Adipocyte (in vitro differentiated cells): ENCODE data around the gene NOP56.
A peak's percentile ranks its signal among the peaks of the same experiment; 100 is the strongest.
"Not testable (repeated sequence)": the region's sequence is repeated elsewhere in the genome, so short reads cannot be mapped to it uniquely, and the experiment has no call there.

ENCODE experiments used
- DNase-seq: peaks from one replicate; pipeline ENCODE4 v3.0.0-alpha.2; 2015; ENCODE audit warnings: low read depth
- H3K27me3 ChIP-seq: replicated peaks from 2 replicates; pipeline ENCODE4 v1.7.0; 2013; ENCODE audit warnings: mild to moderate bottlenecking, low read length, moderate library complexity; ENCODE audit not compliant: control insufficient read depth, insufficient read depth
- H3K36me3 ChIP-seq: 2 replicates; pipeline ENCODE4 v1.7.0; 2013; ENCODE audit warnings: low read length, mild to moderate bottlenecking, moderate library complexity; ENCODE audit not compliant: control insufficient read depth, insufficient read depth, severe bottlenecking
- H3K4me1 ChIP-seq: 2 replicates; pipeline ENCODE4 v1.7.0; 2013; ENCODE audit warnings: mild to moderate bottlenecking, low read length, moderate library complexity; ENCODE audit not compliant: control insufficient read depth, insufficient read depth
- H3K4me3 ChIP-seq: 2 replicates; pipeline ENCODE4 v1.7.0; 2013; ENCODE audit warnings: mild to moderate bottlenecking, low read length, moderate library complexity
- H3K9ac ChIP-seq: 2 replicates; pipeline ENCODE4 v1.7.0; 2013; ENCODE audit warnings: mild to moderate bottlenecking, low read length, moderate library complexity
- H3K9me3 ChIP-seq: 2 replicates; pipeline ENCODE4 v1.7.0; 2013; ENCODE audit warnings: mild to moderate bottlenecking, low read length, moderate library complexity; ENCODE audit not compliant: control insufficient read depth

NOP56 gene

DNA sequence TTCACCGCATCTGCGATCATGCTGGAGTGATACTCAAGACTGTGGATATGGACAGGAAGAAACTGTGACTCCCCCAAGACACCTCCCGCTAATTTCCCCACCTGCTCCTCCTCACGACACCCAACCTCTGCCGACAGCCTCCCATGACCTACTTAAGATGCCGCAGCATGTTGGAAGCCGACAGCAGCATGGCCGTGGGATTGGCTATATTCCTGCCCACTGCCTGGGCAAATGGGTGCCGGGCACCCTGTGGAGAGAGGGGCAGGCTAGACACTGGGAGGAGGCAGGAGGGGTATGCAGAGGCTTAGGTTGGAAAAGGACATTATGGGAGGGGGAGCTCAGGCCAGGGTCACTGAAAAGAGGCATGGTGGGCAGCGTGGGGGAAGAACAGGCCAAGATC is 7.1 kb downstream of the NOP56 start:
- Histone ChIP-seq H3K4me3 (no peak overlapping the region), H3K9ac (no peak overlapping the region), H3K9me3 (no peaks in the 10 kb centered on the region), H3K4me1 (peaks cover 15% of the 10 kb centered on the region), H3K36me3 (peaks cover 77% of the 10 kb centered on the region), H3K27me3 (no peaks in the 10 kb centered on the region)
- DNase-seq: no peak

- Histone ChIP-seq H3K9ac (peak overlapping the region; percentile 94), H3K9me3 (no peaks in the 10 kb centered on the region), H3K36me3 (peaks cover 38% of the 10 kb centered on the region), H3K4me1 (peaks cover 11% of the 10 kb centered on the region), H3K27me3 (no peaks in the 10 kb centered on the region), H3K4me3 (peak overlapping the region; percentile 98)
- DNase-seq: no peak
These were observed 11.0 kb downstream of the NOP56 start for GRCh38 chr20:2663364-2663886.

- Histone ChIP-seq H3K9ac (peak within 1 kb of the TSS; percentile 94), H3K4me1 (peaks cover 11% of the 10 kb centered on the region), H3K36me3 (peaks cover 31% of the 10 kb centered on the region), H3K27me3 (no peaks in the 10 kb centered on the region), H3K9me3 (no peaks in the 10 kb centered on the region), H3K4me3 (peak within 1 kb of the TSS; percentile 98)
- peak; percentile 96 for DNase-seq
These were observed 11.7 kb downstream of the NOP56 start, which contains the start of gene IDH3B for GRCh38 chr20:2663887-2664719. Gene IDH3B (minus strand): TSS chr20:2664216. CDS start chr20:2664188, 28 bp downstream.

DNA sequence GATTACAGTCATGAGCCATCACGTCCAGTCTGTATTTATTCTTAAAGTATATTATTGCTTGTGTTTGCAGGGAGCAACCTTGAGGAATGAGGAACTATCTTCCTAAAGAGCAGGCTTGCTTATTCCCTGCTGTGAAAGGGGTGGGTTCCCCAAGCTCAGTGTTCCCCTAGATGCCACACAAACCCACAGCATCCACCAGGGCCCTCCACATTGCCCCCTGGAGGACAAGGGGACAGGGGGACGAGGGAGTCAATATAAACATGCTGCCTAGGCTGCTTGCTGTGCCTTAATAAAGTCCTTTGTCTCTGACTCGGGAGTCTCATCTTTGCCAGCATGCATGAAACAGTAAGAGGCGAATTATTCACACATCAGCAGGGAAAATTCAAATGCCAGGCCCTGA is 19.5 kb downstream of the NOP56 start:
- Histone ChIP-seq H3K9ac (no peak overlapping the region), H3K36me3 (no peaks in the 10 kb centered on the region), H3K9me3 (no peaks in the 10 kb centered on the region), H3K4me3 (no peak overlapping the region), H3K4me1 (no peaks in the 10 kb centered on the region), H3K27me3 (peaks cover 21% of the 10 kb centered on the region)
- DNase-seq: no peak

DNA sequence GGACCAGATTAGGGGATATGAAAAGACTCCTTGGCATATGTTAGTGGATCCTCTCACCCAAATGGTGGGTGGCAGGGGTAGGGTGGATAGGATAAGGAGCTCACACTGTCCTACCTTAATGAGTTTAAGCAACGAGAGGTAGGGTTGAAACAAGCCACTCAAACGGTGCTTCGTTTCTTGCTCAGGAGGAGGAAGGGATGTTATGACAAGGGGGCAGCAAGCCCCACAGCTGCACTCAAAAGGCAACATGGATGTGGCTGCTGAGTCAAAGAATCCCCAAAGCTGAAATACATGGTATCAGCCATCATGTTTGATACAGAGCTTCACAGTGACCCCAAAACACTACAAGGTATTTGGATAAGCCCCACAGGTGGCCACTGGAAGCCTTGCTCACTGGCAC is 20.0 kb downstream of the NOP56 start:
- H3K27me3 ChIP-seq: peaks cover 26% of the 10 kb centered on the region
- no peak overlapping the region for H3K4me3 ChIP-seq
- no peaks in the 10 kb centered on the region for H3K9me3 ChIP-seq
- no peaks in the 10 kb centered on the region for H3K4me1 ChIP-seq
- no peak for DNase-seq
- H3K36me3 ChIP-seq: no peaks in the 10 kb centered on the region
- no peak overlapping the region for H3K9ac ChIP-seq

DNA sequence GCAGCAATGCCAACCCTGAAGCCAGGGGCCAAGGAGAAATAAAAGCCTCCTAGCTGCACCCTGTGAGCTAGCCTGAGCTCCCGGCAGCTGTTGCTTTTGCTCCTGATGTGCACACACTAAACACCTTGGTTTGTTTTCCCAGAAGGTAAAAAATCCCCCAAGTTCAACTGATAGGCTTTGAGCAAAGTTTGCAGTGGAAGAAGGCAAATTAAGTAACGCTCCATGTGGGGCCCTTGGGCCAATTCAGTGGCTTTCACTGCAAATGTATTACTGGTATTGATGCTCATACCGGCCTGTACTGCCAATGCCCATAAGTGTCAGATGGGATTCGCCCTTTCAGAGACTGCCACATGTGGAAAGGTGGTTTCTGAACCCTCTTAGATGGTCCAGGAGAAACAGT is 21.0 kb downstream of the NOP56 start:
- Histone ChIP-seq H3K4me3 (no peak overlapping the region), H3K27me3 (peaks cover 36% of the 10 kb centered on the region), H3K9me3 (no peaks in the 10 kb centered on the region), H3K9ac (no peak overlapping the region), H3K36me3 (no peaks in the 10 kb centered on the region), H3K4me1 (no peaks in the 10 kb centered on the region)
- no peak for DNase-seq

GRCh38 chr20:2680046-2680445 is 27.6 kb downstream of the NOP56 start:
- H3K4me1 ChIP-seq: no peaks in the 10 kb centered on the region
- H3K36me3 ChIP-seq: no peaks in the 10 kb centered on the region
- no peak overlapping the region for H3K9ac ChIP-seq
- peaks cover 31% of the 10 kb centered on the region for H3K27me3 ChIP-seq
- no peaks in the 10 kb centered on the region for H3K9me3 ChIP-seq
- H3K4me3 ChIP-seq: no peak overlapping the region
- no peak for DNase-seq

- H3K9ac ChIP-seq, DNase-seq, H3K4me3 ChIP-seq, H3K36me3 ChIP-seq, H3K9me3 ChIP-seq, H3K4me1 ChIP-seq: not testable (repeated sequence)
- peaks cover 42% of the 10 kb centered on the region for H3K27me3 ChIP-seq
These were observed 29.6 kb downstream of the NOP56 start for GRCh38 chr20:2682040-2682439.

- not testable (repeated sequence) for DNase-seq, H3K9ac ChIP-seq, H3K36me3 ChIP-seq, H3K4me1 ChIP-seq, H3K9me3 ChIP-seq, H3K4me3 ChIP-seq
- H3K27me3 ChIP-seq: peaks cover 22% of the 10 kb centered on the region
These were observed 32.4 kb downstream of the NOP56 start for GRCh38 chr20:2684817-2685216.

- Histone ChIP-seq H3K4me3 (no peak overlapping the region), H3K9me3 (no peaks in the 10 kb centered on the region), H3K27me3 (peaks cover 24% of the 10 kb centered on the region)
These were observed 35.1 kb downstream of the NOP56 start for GRCh38 chr20:2687514-2687913.

GRCh38 chr20:2688041-2688591 is 35.7 kb downstream of the NOP56 start:
- DNase-seq: peak; percentile 41
- Histone ChIP-seq H3K27me3 (peaks cover 24% of the 10 kb centered on the region), H3K9ac (no peak overlapping the region), H3K4me1 (no peaks in the 10 kb centered on the region), H3K9me3 (no peaks in the 10 kb centered on the region), H3K36me3 (no peaks in the 10 kb centered on the region), H3K4me3 (no peak overlapping the region)

More at GRCh38 chr20:2687514-2687913, 35.1 kb downstream of the NOP56 start:
- Histone ChIP-seq H3K36me3 (no peaks in the 10 kb centered on the region), H3K9ac (no peak overlapping the region), H3K4me1 (no peaks in the 10 kb centered on the region)
- DNase-seq: no peak
